ENCODE measurements around the gene KCNT2. TPM values are rescaled to one million over a fixed set of nuclear protein-coding genes. Genes with fewer than 3 reads are reported as not detected.

The KCNT2 gene
- total and polyA plus RNA-seq, 9 of the 15 experiments (the other 6 are each of a cell fraction or from before 2014, with no cell fraction given), result 0.13 to 0.73 (median 0.28) TPM

DNA sequence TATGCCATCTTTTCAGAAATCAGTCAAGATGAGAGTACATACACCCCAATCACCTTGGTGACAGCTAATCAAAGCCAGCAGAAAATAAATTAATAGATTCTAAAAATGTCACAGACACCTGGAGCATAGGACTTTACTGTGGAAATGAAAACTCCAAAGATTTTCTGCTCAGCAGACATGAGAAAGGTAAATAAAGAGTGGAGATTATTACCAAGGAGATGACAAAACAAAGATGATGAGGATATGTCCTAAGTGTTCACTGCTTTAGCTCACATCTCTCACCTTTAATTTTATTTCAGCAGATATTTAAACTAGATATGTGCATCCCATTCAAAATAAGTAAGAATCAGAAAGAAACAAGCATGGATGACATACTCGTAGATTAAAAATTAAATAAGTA, 14.8 kb upstream of the KCNT2 start:
- no peak overlapping the region for H3K4me2 ChIP-seq (ENCODE audit: insufficient read depth, low read length)
- H3K4me3 ChIP-seq, result no peak overlapping the region
- H2AFZ ChIP-seq (ENCODE audit: low read depth, low read length), result no peak overlapping the region
- no TSS peak for BruUV-seq (replicated peaks)
- H3K27ac ChIP-seq (ENCODE audit: extremely low read depth, low read depth, low read length), result no peak overlapping the region
- no peaks in the 10 kb centered on the region for H3K79me2 ChIP-seq (ENCODE audit: control insufficient read depth, insufficient read depth, low read length)
- H3K36me3 ChIP-seq (ENCODE audit: control insufficient read depth, insufficient read depth, low read length), result no peaks in the 10 kb centered on the region
- in situ Hi-C loops (cut with MboI) (no loop called here), intact Hi-C loops (cut with micrococcal nuclease) (no loop called here)
- 0 out of 2 replicates have a peak, but pooled peaks cover 5% of the 10 kb centered on the region for H3K9me3 ChIP-seq (replicated peaks; ENCODE audit: control insufficient read depth, insufficient read depth, low read depth, low read length)
- POLR2A ChIA-PET, result no interaction called here
- H3K27me3 ChIP-seq (ENCODE audit: control insufficient read depth in 2 of 2, insufficient read depth in 2 of 2, low read length in 2 of 2), result no peaks in the 10 kb centered on the region
- DNase-seq (ENCODE audit: extremely low read depth in 1 of 4, low spot score in 3 of 4) (no peak), ATAC-seq (no peak), FAIRE-seq (no peak)
- no peaks in the 10 kb centered on the region for H3K4me1 ChIP-seq (replicated peaks in 1 of 2; ENCODE audit: control insufficient read depth in 2 of 2, insufficient read depth in 2 of 2, low read length in 2 of 2)
- H3K9ac ChIP-seq (ENCODE audit: insufficient read depth in 1 of 2, low read depth in 2 of 2, low read length in 2 of 2), result no peak overlapping the region
- WGBS (ENCODE audit: insufficient coverage, low coverage, missing lambda C conversion rate), result 18% methylated on average over 1 of the region's 1 CpG
- CTCF ChIA-PET (ENCODE audit: low intra/inter-chr PET ratio), result no interaction called here
- peak; percentile 93 for TF ChIP-seq FOXJ2 (tag; IDR thresholded peaks at IDR 0.05)
- TF ChIP-seq, protein P1, sequence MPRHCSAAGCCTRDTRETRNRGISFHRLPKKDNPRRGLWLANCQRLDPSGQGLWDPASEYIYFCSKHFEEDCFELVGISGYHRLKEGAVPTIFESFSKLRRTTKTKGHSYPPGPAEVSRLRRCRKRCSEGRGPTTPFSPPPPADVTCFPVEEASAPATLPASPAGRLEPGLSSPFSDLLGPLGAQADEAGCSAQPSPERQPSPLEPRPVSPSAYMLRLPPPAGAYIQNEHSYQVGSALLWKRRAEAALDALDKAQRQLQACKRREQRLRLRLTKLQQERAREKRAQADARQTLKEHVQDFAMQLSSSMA (CRISPR knock-in tag; IDR thresholded peaks at IDR 0.05), result no peak
- no peaks in the 10 kb centered on the region for H3K9me1 ChIP-seq (ENCODE audit: control insufficient read depth, insufficient read depth, low read length)
- H4K20me1 ChIP-seq (replicated peaks; ENCODE audit: control insufficient read depth, insufficient read depth, low read length), result no peaks in the 10 kb centered on the region

- Histone ChIP-seq H3K27me3 (ENCODE audit: control insufficient read depth in 2 of 2, insufficient read depth in 2 of 2, low read length in 2 of 2) (no peaks in the 10 kb centered on the region), H3K9ac (ENCODE audit: insufficient read depth in 1 of 2, low read depth in 2 of 2, low read length in 2 of 2) (no peak overlapping the region), H3K4me2 (ENCODE audit: insufficient read depth, low read length) (no peak overlapping the region), H2AFZ (ENCODE audit: low read depth, low read length) (no peak overlapping the region), H3K4me1 (replicated peaks in 1 of 2; ENCODE audit: control insufficient read depth in 2 of 2, insufficient read depth in 2 of 2, low read length in 2 of 2) (no peaks in the 10 kb centered on the region), H3K36me3 (ENCODE audit: control insufficient read depth, insufficient read depth, low read length) (no peaks in the 10 kb centered on the region), H3K79me2 (ENCODE audit: control insufficient read depth, insufficient read depth, low read length) (no peaks in the 10 kb centered on the region), H3K9me3 (replicated peaks; ENCODE audit: control insufficient read depth, insufficient read depth, low read depth, low read length) (no peaks in the 10 kb centered on the region), H4K20me1 (replicated peaks; ENCODE audit: control insufficient read depth, insufficient read depth, low read length) (no peaks in the 10 kb centered on the region), H3K27ac (ENCODE audit: extremely low read depth, low read depth, low read length) (no peak overlapping the region), H3K9me1 (ENCODE audit: control insufficient read depth, insufficient read depth, low read length) (no peaks in the 10 kb centered on the region), H3K4me3 (no peak overlapping the region)
- FAIRE-seq, result no peak
- BruUV-seq (replicated peaks), result no TSS peak
- in situ Hi-C loops (cut with MboI), result no loop called here
- TF ChIP-seq ZNF507 (tag; conservative IDR thresholded peaks at IDR 0.05), result no peak
- no peak for TF ChIP-seq PTRF (tag; IDR thresholded peaks at IDR 0.05)
- WGBS (ENCODE audit: insufficient coverage, low coverage, missing lambda C conversion rate), result 37% methylated on average over 2 of the region's 2 CpGs
- intact Hi-C loops (cut with micrococcal nuclease), result no loop called here
- ATAC-seq, result no peak
- POLR2A ChIA-PET, result interaction anchor here (2.0 kb wide), 1 partner anchor 9 kb away, joined by 7 read pairs; no protein-coding TSS in a partner anchor
- no peak for DNase-seq (ENCODE audit: extremely low read depth in 1 of 4, low spot score in 3 of 4)
- CTCF ChIA-PET (ENCODE audit: low intra/inter-chr PET ratio), result no interaction called here
Measured at GRCh38 chr1:196619721-196620120, 11.5 kb upstream of the KCNT2 start.
